Transverse colon (tissue), 4 donors: Measurements from ENCODE around the gene AGAP1.

Source experiments
- CTCF ChIP-seq, 5 experiments: fragments of 200-600 bp in 3 of 5; fragments of 450-650 bp in 2 of 5; sonication (generic) in 3 of 5; IDR thresholded peaks; 1 replicate in 2 of 5; 2 replicates in 3 of 5; pipeline ENCODE4 v1.5.1; 2016 to 2017; ENCODE audit warnings: antibody characterized with exemption in 5 of 5, inconsistent platforms in 3 of 5, mild to moderate bottlenecking in 2 of 5, moderate library complexity in 1 of 5
- POLR2AphosphoS5 ChIP-seq, 3 donors: sonication (generic); formaldehyde crosslinking; IDR thresholded peaks; one replicate each; pipeline ENCODE4 v1.6.1; 2016; ENCODE audit warnings: antibody characterized with exemption in 3 of 3

GRCh38 chr2:236173729-236174607, 680.1 kb downstream of the AGAP1 start:
- TF ChIP-seq POLR2AphosphoS5 (IDR thresholded peaks at IDR 0.05) (no peak), CTCF (IDR thresholded peaks at IDR 0.05) (no peak)
